Measurements from ENCODE around the gene RANBP10. TPM values are rescaled to one million over a fixed set of nuclear protein-coding genes. Genes with fewer than 3 reads are reported as not detected.

Gene RANBP10
- total and polyA plus RNA-seq, 2 of the 13 experiments (the other 11 are each of a cell fraction or from before 2014, with no cell fraction given) = 9.2 to 22.7 TPM

- no peak for TF ChIP-seq RERE (CRISPR knock-in tag; IDR thresholded peaks at IDR 0.05; ENCODE audit: low read depth)
- no peak; the same call in 1 of the 2 replicates for TF ChIP-seq NKX3-1 (CRISPR knock-in tag; IDR thresholded peaks at IDR 0.05)
- TF ChIP-seq SRY (CRISPR knock-in tag; IDR thresholded peaks at IDR 0.05) = no peak
- no peak for TF ChIP-seq GTF3A (CRISPR knock-in tag; conservative IDR thresholded peaks at IDR 0.05)
- TF ChIP-seq MAFG (CRISPR knock-in tag; IDR thresholded peaks at IDR 0.05) = no peak
- peak; percentile 29; the same call in 1 of the 2 replicates for TF ChIP-seq BHLHE40 (IDR thresholded peaks at IDR 0.05; ENCODE audit: low read length)
- TF ChIP-seq SRSF4 (IDR thresholded peaks at IDR 0.05; ENCODE audit: low read depth, low read length, poor library complexity, severe bottlenecking) = no peak
- no peak for TF ChIP-seq SMYD3 (CRISPR knock-in tag; IDR thresholded peaks at IDR 0.05)
- no peak for TF ChIP-seq ZNF143 (CRISPR knock-in tag; IDR thresholded peaks at IDR 0.05)
- peak; percentile 77; the same call in 1 of the 2 replicates for TF ChIP-seq YEATS2 (CRISPR knock-in tag; IDR thresholded peaks at IDR 0.05; ENCODE audit: borderline replicate concordance)
- no peak for TF ChIP-seq ZNF12 (CRISPR knock-in tag; IDR thresholded peaks at IDR 0.05)
- 0 out of 2 replicates have a peak, but pooled peaks have one; percentile 38 for TF ChIP-seq RNF2 (conservative IDR thresholded peaks at IDR 0.05; ENCODE audit: low read depth)
- TF ChIP-seq ZNF780A (CRISPR knock-in tag; IDR thresholded peaks at IDR 0.05) = no peak
- no peak for TF ChIP-seq USF2 (IDR thresholded peaks at IDR 0.05; ENCODE audit: low read depth, low read length)
- no peak; the same call in 1 of the 2 replicates for TF ChIP-seq USF2 (CRISPR knock-in tag; IDR thresholded peaks at IDR 0.05; ENCODE audit: borderline replicate concordance)
- TF ChIP-seq REPIN1 (CRISPR knock-in tag; IDR thresholded peaks at IDR 0.05; ENCODE audit: borderline replicate concordance, low read depth) = peak; percentile 39; the same call in 1 of the 2 replicates
- TF ChIP-seq ZFX (CRISPR knock-in tag; IDR thresholded peaks at IDR 0.05; ENCODE audit: low read depth) = peak; percentile 96
- TF ChIP-seq ATM (IDR thresholded peaks at IDR 0.05; ENCODE audit: borderline replicate concordance) = no peak
- peak; percentile 48 for TF ChIP-seq HNRNPK (IDR thresholded peaks at IDR 0.05; ENCODE audit: low read depth, low read length, poor library complexity, severe bottlenecking)
- TF ChIP-seq PHF21A (CRISPR knock-in tag; IDR thresholded peaks at IDR 0.05) = 0 out of 2 replicates have a peak, but pooled peaks have one; percentile 16
- peak; percentile 87; the same call in 1 of the 2 replicates for TF ChIP-seq GATA4 (IDR thresholded peaks at IDR 0.05; ENCODE audit: borderline replicate concordance, low read depth)
- no peak for TF ChIP-seq ZNF678 (CRISPR knock-in tag; IDR thresholded peaks at IDR 0.05)
- TF ChIP-seq PITX1 (CRISPR knock-in tag; IDR thresholded peaks at IDR 0.05) = peak; percentile 46; the same call in 1 of the 2 replicates
- TF ChIP-seq ZNF350 (CRISPR knock-in tag; IDR thresholded peaks at IDR 0.05; ENCODE audit: borderline replicate concordance, low read depth) = peak; percentile 46
These were observed 87.1 kb downstream of the RANBP10 start, which contains the start of gene GFOD2 (continued) for GRCh38 chr16:67719048-67719777.

Measured in HepG2 (cell line).